ENCODE measurements around the gene XPO1.

DNA sequence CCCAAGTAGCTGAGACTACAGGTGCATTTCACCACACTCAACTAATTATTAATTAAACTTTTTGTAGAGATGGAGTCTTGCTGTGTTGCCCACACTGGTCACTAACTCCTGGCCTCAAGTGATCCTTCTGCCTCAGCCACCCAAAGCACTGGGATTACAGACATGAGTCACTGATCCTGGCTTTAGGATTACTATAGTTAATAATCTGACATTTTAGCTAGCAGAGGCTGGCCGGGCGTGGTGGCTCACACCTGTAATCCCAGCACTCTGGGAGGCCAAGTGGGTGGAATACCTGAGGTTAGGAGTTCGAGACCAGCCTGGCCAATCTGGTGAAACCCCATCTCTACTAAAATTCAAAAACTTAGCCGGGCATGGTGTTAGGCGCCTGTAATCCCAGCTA, 106.8 kb downstream of the XPO1 start:
- TF ChIP-seq POLR2A (IDR thresholded peaks at IDR 0.05) (no peak), CTCF (IDR thresholded peaks at IDR 0.05) (no peak)
